NAMALWA (cell line): ENCODE data around the gene MYCN.
"Not testable (repeated sequence)": the region's sequence is repeated elsewhere in the genome, so short reads cannot be mapped to it uniquely, and the experiment has no call there.

Experiments used
- DNase-seq: peaks from one replicate; pipeline ENCODE4 v3.0.0-alpha.2; 2015; ENCODE audit warnings: low spot score

Gene MYCN

GRCh38 chr2:15907461-15908324 is 32.7 kb upstream of the MYCN start:
- no peak for DNase-seq

- DNase-seq = no peak
These were observed 32.0 kb upstream of the MYCN start for GRCh38 chr2:15908371-15908770.

GRCh38 chr2:15909157-15909556 is 31.2 kb upstream of the MYCN start:
- no peak for DNase-seq

GRCh38 chr2:15909736-15910135 is 30.6 kb upstream of the MYCN start:
- no peak for DNase-seq

GRCh38 chr2:15911270-15911669 is 29.1 kb upstream of the MYCN start:
- DNase-seq = not testable (repeated sequence)

- no peak for DNase-seq
These were observed 28.7 kb upstream of the MYCN start for GRCh38 chr2:15911686-15912085.

GRCh38 chr2:15912203-15912602 is 28.1 kb upstream of the MYCN start:
- DNase-seq = no peak

GRCh38 chr2:15913146-15913545 is 27.2 kb upstream of the MYCN start:
- no peak for DNase-seq

- DNase-seq = no peak
These were observed 25.6 kb upstream of the MYCN start for GRCh38 chr2:15914596-15915385.

- not testable (repeated sequence) for DNase-seq
These were observed 24.8 kb upstream of the MYCN start for GRCh38 chr2:15915546-15915945.

GRCh38 chr2:15916336-15916735 is 24.0 kb upstream of the MYCN start:
- no peak for DNase-seq

- DNase-seq = no peak
These were observed 21.5 kb upstream of the MYCN start for GRCh38 chr2:15918761-15919356.

- DNase-seq = no peak
These were observed 20.5 kb upstream of the MYCN start for GRCh38 chr2:15919716-15920434.

- no peak for DNase-seq
These were observed 19.7 kb upstream of the MYCN start for GRCh38 chr2:15920696-15921095.

- no peak for DNase-seq
These were observed 16.8 kb upstream of the MYCN start for GRCh38 chr2:15923597-15923996.

- DNase-seq = no peak
These were observed 14.5 kb upstream of the MYCN start for GRCh38 chr2:15925819-15926218.

GRCh38 chr2:15926252-15926651 is 14.1 kb upstream of the MYCN start:
- no peak for DNase-seq

- DNase-seq = no peak
These were observed 12.7 kb upstream of the MYCN start for GRCh38 chr2:15927551-15928218.

- not testable (repeated sequence) for DNase-seq
These were observed 11.3 kb upstream of the MYCN start for GRCh38 chr2:15929008-15929407.

- no peak for DNase-seq
These were observed 10.5 kb upstream of the MYCN start for GRCh38 chr2:15929861-15930260.

- DNase-seq = no peak
These were observed 9.6 kb upstream of the MYCN start for GRCh38 chr2:15930589-15931318.
